CD14-positive monocyte (primary cell): ENCODE data around the gene GDPD4. TPM values are rescaled to one million over a fixed set of nuclear protein-coding genes. Genes with fewer than 3 reads are reported as not detected.

Source experiments
- DNase-seq, 3 donors: peaks; one replicate each; pipeline ENCODE4 v3.0.0-alpha.2; 2011 to 2022
- H2AFZ ChIP-seq: 2 replicates; pipeline ENCODE4 v1.6.0; 2012; ENCODE audit warnings: mild to moderate bottlenecking, low read depth, low read length, inconsistent platforms; ENCODE audit not compliant: insufficient read depth, poor library complexity, severe bottlenecking
- H3K27ac ChIP-seq, 2 donors: 1 replicate in 1 of 2; 2 replicates in 1 of 2; pipeline ENCODE4 v1.5.1; 2012 to 2013; ENCODE audit warnings: low read length in 2 of 2, control low read depth in 1 of 2, inconsistent platforms in 1 of 2, low read depth in 1 of 2, mild to moderate bottlenecking in 1 of 2
- H3K27me3 ChIP-seq, 2 donors: one replicate each; pipeline versions ENCODE4 v1.6.0 to v1.6.1; 2011 to 2013; ENCODE audit warnings: low read length in 2 of 2; ENCODE audit not compliant: control insufficient read depth in 2 of 2, insufficient read depth in 2 of 2
- H3K36me3 ChIP-seq, 2 donors: replicated peaks in 1 of 2; 1 replicate in 1 of 2; 2 replicates in 1 of 2; pipeline versions ENCODE4 v1.5.1 to v1.6.1; 2012 to 2013; ENCODE audit warnings: low read length in 2 of 2, control low read depth in 1 of 2, inconsistent platforms in 1 of 2, mild to moderate bottlenecking in 1 of 2; ENCODE audit not compliant: insufficient read depth in 2 of 2, control insufficient read depth in 1 of 2
- H3K4me1 ChIP-seq, 2 donors: 1 replicate in 1 of 2; 2 replicates in 1 of 2; pipeline versions ENCODE4 v1.5.1 to v1.6.1; 2012 to 2013; ENCODE audit warnings: low read length in 2 of 2, control low read depth in 1 of 2, inconsistent platforms in 1 of 2, mild to moderate bottlenecking in 1 of 2, moderate library complexity in 1 of 2; ENCODE audit not compliant: insufficient read depth in 2 of 2, control insufficient read depth in 1 of 2
- H3K4me2 ChIP-seq: replicated peaks from 2 replicates; pipeline ENCODE3; 2012; ENCODE audit warnings: low read length, moderate library complexity, mild to moderate bottlenecking; ENCODE audit not compliant: poor library complexity, severe bottlenecking; ENCODE audit errors: extremely low read depth
- H3K4me3 ChIP-seq, 3 experiments: fragments of 200-600 bp in 1 of 3; sonication (generic) in 1 of 3; replicated peaks in 1 of 3; 1 replicate in 2 of 3; 2 replicates in 1 of 3; pipeline ENCODE4 v1.5.1; 2011 to 2013; ENCODE audit warnings: low read length in 3 of 3, mild to moderate bottlenecking in 3 of 3, control low read depth in 2 of 3, low read depth in 2 of 3, inconsistent platforms in 1 of 3, moderate library complexity in 1 of 3
- H3K79me2 ChIP-seq: 2 replicates; pipeline ENCODE4 v1.6.0; 2012; ENCODE audit warnings: mild to moderate bottlenecking, control low read depth, inconsistent platforms, low read length, moderate library complexity; ENCODE audit not compliant: insufficient read depth
- H3K9ac ChIP-seq: 2 replicates; pipeline ENCODE4 v1.6.0; 2017; ENCODE audit warnings: low read length, mild to moderate bottlenecking; ENCODE audit not compliant: insufficient read depth, poor library complexity, severe bottlenecking
- H3K9me3 ChIP-seq, 2 donors: replicated peaks in 1 of 2; 1 replicate in 1 of 2; 2 replicates in 1 of 2; pipeline versions ENCODE4 v1.5.1 to v1.6.1; 2012 to 2013; ENCODE audit warnings: low read length in 2 of 2, control low read depth in 1 of 2; ENCODE audit not compliant: control insufficient read depth in 1 of 2, insufficient read depth in 1 of 2
- H4K20me1 ChIP-seq: 2 replicates; pipeline ENCODE4 v1.6.0; 2012; ENCODE audit warnings: mild to moderate bottlenecking, low read length, control low read depth, moderate library complexity; ENCODE audit not compliant: insufficient read depth
- H3K27ac Mint-ChIP-seq, 7 donors: one replicate each; pipeline ENCODE4 v1.8.0; 2020; ENCODE audit warnings: mild to moderate bottlenecking in 7 of 7, mixed read lengths in 7 of 7, moderate library complexity in 6 of 7, inconsistent platforms in 2 of 7
- H3K27me3 Mint-ChIP-seq, 3 donors: one replicate each; pipeline ENCODE4 v1.8.0; 2021 to 2022; ENCODE audit warnings: low read depth in 3 of 3, mild to moderate bottlenecking in 3 of 3, mixed read lengths in 3 of 3, moderate library complexity in 3 of 3, inconsistent platforms in 1 of 3
- H3K36me3 Mint-ChIP-seq, 2 donors: one replicate each; pipeline ENCODE4 v1.8.0; 2020; ENCODE audit warnings: mixed read lengths in 2 of 2, inconsistent platforms in 1 of 2, mild to moderate bottlenecking in 1 of 2
- H3K4me1 Mint-ChIP-seq: one replicate; pipeline ENCODE4 v1.8.0; 2020; ENCODE audit warnings: mild to moderate bottlenecking, mixed read lengths
- H3K4me3 Mint-ChIP-seq, 2 donors: one replicate each; pipeline ENCODE4 v1.8.0; 2020; ENCODE audit warnings: mild to moderate bottlenecking in 2 of 2, mixed read lengths in 2 of 2, moderate library complexity in 1 of 2
- H3K9me3 Mint-ChIP-seq, 7 donors: one replicate each; pipeline ENCODE4 v1.8.0; 2020 to 2022; ENCODE audit warnings: mixed read lengths in 7 of 7, mild to moderate bottlenecking in 6 of 7, moderate library complexity in 6 of 7, inconsistent platforms in 2 of 7
- WGBS: methylation state at CpG from one replicate; pipeline ENCODE4 v1.1.5; 2013; ENCODE audit warnings: missing lambda C conversion rate; ENCODE audit not compliant: insufficient coverage; 5-methylcytosine and 5-hydroxymethylcytosine counted together
- intact Hi-C, 2 donors: fragments of 100-400 bp; cut with micrococcal nuclease; formaldehyde crosslinking; loops; one replicate each; pipeline versions ENCODE4 v1.15.0 to v1.15.1; 2023
- polyA plus RNA-seq, 3 donors: library from polyadenylated mRNA; depleted of rRNA in 1 of 3; unstranded in 2 of 3; stranded (reverse) in 1 of 3; fragments of 300-500 nt in 2 of 3; fragments of >200 nt in 1 of 3; fragmentation: Illumina TruSeq in 2 of 3; gene quantifications; 1 replicate in 2 of 3; 2 replicates in 1 of 3; pipeline ENCODE4 v1.2.3, GENCODE V29; 2012 to 2021
- TF ChIP-seq, protein P1 (sequence below): fragments of 200-600 bp; IDR thresholded peaks from one replicate; pipeline ENCODE4 v1.8.0; 2022; ENCODE audit warnings: antibody characterized with exemption, mild to moderate bottlenecking

GDPD4 gene
- polyA plus RNA-seq, 3 donors: not detected

GRCh38 chr11:77276271-77276670, 25.2 kb downstream of the GDPD4 start:
- no peaks in the 10 kb centered on the region for H4K20me1 ChIP-seq
- peaks cover 5 to 11% of the 10 kb centered on the region in 2 donors for H3K4me1 ChIP-seq
- peaks cover 24% of the 10 kb centered on the region for H3K4me1 Mint-ChIP-seq
- H3K9ac ChIP-seq: no peak overlapping the region
- no peaks in the 10 kb centered on the region for H3K36me3 ChIP-seq
- H3K4me2 ChIP-seq: no peak overlapping the region
- intact Hi-C loops: no loop called here
- H2AFZ ChIP-seq: no peak overlapping the region
- H3K36me3 Mint-ChIP-seq: no peaks in the 10 kb centered on the region
- H3K27me3 Mint-ChIP-seq: peaks cover 0 to 2% (median 1%) of the 10 kb centered on the region in 3 donors
- H3K27me3 ChIP-seq: no peaks in the 10 kb centered on the region
- no peak overlapping the region for H3K27ac ChIP-seq
- no peaks in the 10 kb centered on the region for H3K9me3 ChIP-seq
- TF ChIP-seq, protein P1, sequence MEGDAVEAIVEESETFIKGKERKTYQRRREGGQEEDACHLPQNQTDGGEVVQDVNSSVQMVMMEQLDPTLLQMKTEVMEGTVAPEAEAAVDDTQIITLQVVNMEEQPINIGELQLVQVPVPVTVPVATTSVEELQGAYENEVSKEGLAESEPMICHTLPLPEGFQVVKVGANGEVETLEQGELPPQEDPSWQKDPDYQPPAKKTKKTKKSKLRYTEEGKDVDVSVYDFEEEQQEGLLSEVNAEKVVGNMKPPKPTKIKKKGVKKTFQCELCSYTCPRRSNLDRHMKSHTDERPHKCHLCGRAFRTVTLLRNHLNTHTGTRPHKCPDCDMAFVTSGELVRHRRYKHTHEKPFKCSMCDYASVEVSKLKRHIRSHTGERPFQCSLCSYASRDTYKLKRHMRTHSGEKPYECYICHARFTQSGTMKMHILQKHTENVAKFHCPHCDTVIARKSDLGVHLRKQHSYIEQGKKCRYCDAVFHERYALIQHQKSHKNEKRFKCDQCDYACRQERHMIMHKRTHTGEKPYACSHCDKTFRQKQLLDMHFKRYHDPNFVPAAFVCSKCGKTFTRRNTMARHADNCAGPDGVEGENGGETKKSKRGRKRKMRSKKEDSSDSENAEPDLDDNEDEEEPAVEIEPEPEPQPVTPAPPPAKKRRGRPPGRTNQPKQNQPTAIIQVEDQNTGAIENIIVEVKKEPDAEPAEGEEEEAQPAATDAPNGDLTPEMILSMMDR: no peak
- WGBS: 90% methylated on average over 1 of the region's 2 CpGs
- no peak overlapping the region for H3K4me3 Mint-ChIP-seq
- no peak overlapping the region for H3K27ac Mint-ChIP-seq
- no peak overlapping the region for H3K4me3 ChIP-seq
- H3K79me2 ChIP-seq: no peaks in the 10 kb centered on the region
- DNase-seq: no peak
- peaks cover 0 to 2% (median 0%) of the 10 kb centered on the region in 7 donors for H3K9me3 Mint-ChIP-seq

GRCh38 chr11:77270921-77271320, 30.6 kb downstream of the GDPD4 start:
- intact Hi-C loops: no loop called here
- Mint-ChIP-seq H3K27ac (no peak overlapping the region), H3K27me3 (peaks cover 0 to 5% (median 0%) of the 10 kb centered on the region in 3 donors), H3K4me3 (no peak overlapping the region), H3K36me3 (no peaks in the 10 kb centered on the region), H3K9me3 (no peaks in the 10 kb centered on the region), H3K4me1 (no peaks in the 10 kb centered on the region)
- 83% methylated on average over 1 of the region's 3 CpGs for WGBS
- H3K4me2 ChIP-seq: no peak overlapping the region
- TF ChIP-seq, protein P1: no peak
- no peaks in the 10 kb centered on the region for H3K4me1 ChIP-seq
- no peaks in the 10 kb centered on the region for H3K27me3 ChIP-seq
- no peaks in the 10 kb centered on the region for H4K20me1 ChIP-seq
- no peaks in the 10 kb centered on the region for H3K9me3 ChIP-seq
- no peak overlapping the region for H3K27ac ChIP-seq
- no peak for DNase-seq
- no peaks in the 10 kb centered on the region for H3K79me2 ChIP-seq
- no peak overlapping the region for H3K9ac ChIP-seq
- no peak overlapping the region for H2AFZ ChIP-seq
- H3K36me3 ChIP-seq: no peaks in the 10 kb centered on the region
- H3K4me3 ChIP-seq: no peak overlapping the region
